Measurements from ENCODE around the gene GATA3.

DNA sequence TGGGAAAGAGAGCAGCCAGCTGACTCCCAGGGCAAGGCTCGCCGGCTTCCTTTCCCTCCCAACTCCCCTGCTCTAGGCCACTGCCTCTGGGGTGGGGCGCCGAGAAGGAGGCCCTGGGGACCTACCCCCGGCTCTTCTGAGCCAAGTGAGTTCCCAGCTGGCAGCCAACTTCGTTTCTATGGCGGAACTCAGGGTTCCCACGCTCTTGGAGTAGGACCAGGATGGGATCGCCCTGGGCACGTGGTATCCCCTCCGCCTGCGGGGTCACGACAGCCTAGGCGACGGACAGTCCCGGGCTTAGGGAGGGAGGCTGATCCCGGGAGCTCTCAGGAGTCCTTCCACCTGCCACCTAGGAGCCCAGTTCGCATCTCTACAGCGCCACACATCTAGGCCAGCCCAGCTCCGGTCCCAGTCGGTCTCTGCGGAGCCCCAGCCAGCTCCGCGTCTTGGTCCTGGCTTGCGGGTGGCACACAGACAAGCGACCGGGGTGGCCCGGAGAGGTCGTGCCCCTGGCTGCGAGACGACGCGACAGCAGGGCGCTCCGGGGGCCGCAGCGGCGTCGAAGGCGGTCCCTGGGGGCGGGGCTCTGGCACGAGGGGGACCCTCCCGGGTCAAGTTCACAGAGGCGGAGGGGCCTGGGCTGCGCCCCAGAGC is 20.5 kb upstream of the GATA3 start:
- no peak for TF ChIP-seq POLR2A (IDR thresholded peaks at IDR 0.05)
- no peak for TF ChIP-seq CTCF (IDR thresholded peaks at IDR 0.05)
- TF ChIP-seq POLR2AphosphoS5 (IDR thresholded peaks at IDR 0.05), result no peak
